Nephron progenitor cell (in vitro differentiated cells): ENCODE data around the gene SLC6A19.
A peak's percentile ranks its signal among the peaks of the same experiment; 100 is the strongest.

Source experiments
- DNase-seq: peaks from one replicate; pipeline ENCODE4 v3.0.0; 2021
- H3K27ac Mint-ChIP-seq: 2 replicates; pipeline ENCODE4 v1.8.0; 2021; ENCODE audit warnings: mild to moderate bottlenecking, moderate library complexity, mixed read lengths
- H3K27me3 Mint-ChIP-seq: 2 replicates; pipeline ENCODE4 v1.8.0; 2021; ENCODE audit warnings: mild to moderate bottlenecking, low read depth, mixed read lengths; ENCODE audit not compliant: poor library complexity
- H3K36me3 Mint-ChIP-seq: 2 replicates; pipeline ENCODE4 v1.8.0; 2021; ENCODE audit warnings: low read depth, mixed read lengths
- H3K4me1 Mint-ChIP-seq: 2 replicates; pipeline ENCODE4 v1.8.0; 2021; ENCODE audit warnings: mixed read lengths
- H3K4me3 Mint-ChIP-seq: 2 replicates; pipeline ENCODE4 v1.8.0; 2021; ENCODE audit warnings: mild to moderate bottlenecking, moderate library complexity, mixed read lengths
- H3K9me3 Mint-ChIP-seq: 2 replicates; pipeline ENCODE4 v1.8.0; 2021; ENCODE audit warnings: mild to moderate bottlenecking, moderate library complexity, mixed read lengths
- TF ChIP-seq, protein P1 (sequence below): fragments of 200-600 bp; sonication (generic); IDR thresholded peaks from 2 replicates; pipeline ENCODE4 v1.5.0; 2021; ENCODE audit warnings: antibody characterized with exemption

The SLC6A19 gene

DNA sequence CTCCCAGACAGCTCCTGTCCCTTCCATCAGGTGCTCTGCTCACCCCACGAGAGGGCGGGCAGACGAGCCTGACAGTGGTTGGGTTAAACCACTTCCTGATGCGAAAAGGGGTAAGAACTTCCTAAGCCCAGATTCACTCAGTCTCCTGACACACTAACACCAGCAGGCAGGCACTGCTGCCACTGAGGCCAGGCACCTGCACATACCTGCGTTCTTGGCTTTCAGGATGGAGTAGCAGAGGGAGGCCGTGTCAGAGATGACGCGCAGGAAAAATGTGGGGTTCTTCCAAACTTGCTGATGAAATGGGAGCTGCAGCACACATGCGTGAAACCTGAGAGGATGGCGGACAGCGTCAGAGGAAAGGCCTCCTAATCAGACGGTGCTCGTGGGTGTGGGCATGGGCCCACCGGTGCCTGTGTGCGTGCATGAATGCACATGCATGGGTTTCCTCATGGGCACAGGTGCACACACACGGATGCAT lies 53.7 kb downstream of the SLC6A19 start:
- Mint-ChIP-seq H3K27ac (no peak overlapping the region), H3K36me3 (no peaks in the 10 kb centered on the region), H3K4me1 (peaks cover 28% of the 10 kb centered on the region), H3K27me3 (peaks cover 9% of the 10 kb centered on the region), H3K4me3 (no peak overlapping the region), H3K9me3 (no peaks in the 10 kb centered on the region)
- DNase-seq, result no peak
- TF ChIP-seq, protein P1, sequence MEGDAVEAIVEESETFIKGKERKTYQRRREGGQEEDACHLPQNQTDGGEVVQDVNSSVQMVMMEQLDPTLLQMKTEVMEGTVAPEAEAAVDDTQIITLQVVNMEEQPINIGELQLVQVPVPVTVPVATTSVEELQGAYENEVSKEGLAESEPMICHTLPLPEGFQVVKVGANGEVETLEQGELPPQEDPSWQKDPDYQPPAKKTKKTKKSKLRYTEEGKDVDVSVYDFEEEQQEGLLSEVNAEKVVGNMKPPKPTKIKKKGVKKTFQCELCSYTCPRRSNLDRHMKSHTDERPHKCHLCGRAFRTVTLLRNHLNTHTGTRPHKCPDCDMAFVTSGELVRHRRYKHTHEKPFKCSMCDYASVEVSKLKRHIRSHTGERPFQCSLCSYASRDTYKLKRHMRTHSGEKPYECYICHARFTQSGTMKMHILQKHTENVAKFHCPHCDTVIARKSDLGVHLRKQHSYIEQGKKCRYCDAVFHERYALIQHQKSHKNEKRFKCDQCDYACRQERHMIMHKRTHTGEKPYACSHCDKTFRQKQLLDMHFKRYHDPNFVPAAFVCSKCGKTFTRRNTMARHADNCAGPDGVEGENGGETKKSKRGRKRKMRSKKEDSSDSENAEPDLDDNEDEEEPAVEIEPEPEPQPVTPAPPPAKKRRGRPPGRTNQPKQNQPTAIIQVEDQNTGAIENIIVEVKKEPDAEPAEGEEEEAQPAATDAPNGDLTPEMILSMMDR, result no peak

DNA sequence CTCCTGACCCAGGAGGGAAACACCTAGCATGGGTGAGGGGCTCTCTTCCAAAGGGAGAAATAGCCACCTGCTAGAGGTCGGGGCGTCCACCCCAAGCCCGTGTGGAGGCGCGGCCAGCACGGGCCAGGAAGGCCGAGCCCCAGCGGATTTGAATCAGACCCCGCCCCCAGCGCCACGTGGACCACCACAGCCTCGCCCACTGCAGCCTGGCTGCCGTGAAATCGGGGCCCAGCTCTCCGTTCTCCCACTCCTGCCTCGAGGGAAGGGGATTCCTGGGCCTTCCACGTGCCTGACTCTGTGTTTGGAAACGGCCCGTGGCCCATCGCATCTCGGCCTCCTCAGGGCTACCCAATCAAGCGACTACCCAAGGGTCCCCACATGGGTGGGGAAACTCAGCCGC lies 55.4 kb downstream of the SLC6A19 start:
- TF ChIP-seq, protein P1, result no peak
- no peaks in the 10 kb centered on the region for H3K9me3 Mint-ChIP-seq
- peaks cover 24% of the 10 kb centered on the region for H3K4me1 Mint-ChIP-seq
- H3K36me3 Mint-ChIP-seq, result no peaks in the 10 kb centered on the region
- DNase-seq, result no peak
- no peak overlapping the region for H3K4me3 Mint-ChIP-seq
- no peak overlapping the region for H3K27ac Mint-ChIP-seq
- peaks cover 11% of the 10 kb centered on the region for H3K27me3 Mint-ChIP-seq

DNA sequence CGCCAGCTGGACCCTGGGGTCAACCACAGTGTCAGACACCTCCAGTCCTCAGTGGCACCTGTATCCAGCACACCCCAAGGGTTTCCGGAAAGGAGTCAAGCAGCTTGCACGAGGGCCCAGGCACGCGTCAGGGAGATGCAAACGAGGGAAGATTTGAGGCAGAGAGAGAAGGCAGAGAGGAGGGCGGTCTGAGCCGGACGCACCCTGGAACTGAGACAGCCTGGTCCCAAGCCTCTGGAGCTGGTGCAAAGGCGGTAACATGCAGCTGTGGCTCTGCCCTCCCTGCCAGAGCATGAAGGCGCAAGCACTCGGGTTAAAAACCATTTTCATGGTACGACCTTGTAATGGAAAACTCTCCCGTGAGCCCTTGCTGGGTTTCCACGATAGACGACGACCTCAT lies 56.0 kb downstream of the SLC6A19 start:
- Mint-ChIP-seq H3K36me3 (no peaks in the 10 kb centered on the region), H3K4me3 (no peak overlapping the region), H3K9me3 (no peaks in the 10 kb centered on the region), H3K27me3 (peaks cover 8% of the 10 kb centered on the region), H3K4me1 (peaks cover 18% of the 10 kb centered on the region), H3K27ac (peak overlapping the region; percentile 86)
- TF ChIP-seq, protein P1, result no peak
- no peak for DNase-seq

DNA sequence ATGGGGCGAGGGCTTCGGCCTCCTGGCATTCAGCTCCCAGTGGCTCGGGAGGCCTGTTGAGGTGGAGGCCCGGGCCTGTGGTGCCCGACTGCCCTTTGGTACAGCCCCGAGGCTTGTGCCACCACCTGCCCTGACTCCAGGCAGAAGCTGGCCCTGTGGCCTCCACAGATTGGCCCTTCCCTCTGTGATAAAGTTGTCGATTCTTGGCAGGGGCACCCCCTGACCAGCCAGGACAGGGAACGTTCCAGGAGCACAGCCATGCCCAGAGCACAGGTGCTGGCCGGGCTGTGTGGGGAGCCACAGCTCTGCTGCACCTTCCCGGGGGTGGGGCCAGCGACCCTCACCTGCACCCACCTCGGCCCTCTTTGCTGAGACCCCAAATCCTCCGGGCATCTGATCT lies 56.4 kb downstream of the SLC6A19 start:
- H3K27ac Mint-ChIP-seq, result no peak overlapping the region
- H3K4me1 Mint-ChIP-seq, result peaks cover 17% of the 10 kb centered on the region
- H3K36me3 Mint-ChIP-seq, result no peaks in the 10 kb centered on the region
- no peak for DNase-seq
- TF ChIP-seq, protein P1, result no peak
- H3K9me3 Mint-ChIP-seq, result no peaks in the 10 kb centered on the region
- no peak overlapping the region for H3K4me3 Mint-ChIP-seq
- H3K27me3 Mint-ChIP-seq, result peaks cover 11% of the 10 kb centered on the region

DNA sequence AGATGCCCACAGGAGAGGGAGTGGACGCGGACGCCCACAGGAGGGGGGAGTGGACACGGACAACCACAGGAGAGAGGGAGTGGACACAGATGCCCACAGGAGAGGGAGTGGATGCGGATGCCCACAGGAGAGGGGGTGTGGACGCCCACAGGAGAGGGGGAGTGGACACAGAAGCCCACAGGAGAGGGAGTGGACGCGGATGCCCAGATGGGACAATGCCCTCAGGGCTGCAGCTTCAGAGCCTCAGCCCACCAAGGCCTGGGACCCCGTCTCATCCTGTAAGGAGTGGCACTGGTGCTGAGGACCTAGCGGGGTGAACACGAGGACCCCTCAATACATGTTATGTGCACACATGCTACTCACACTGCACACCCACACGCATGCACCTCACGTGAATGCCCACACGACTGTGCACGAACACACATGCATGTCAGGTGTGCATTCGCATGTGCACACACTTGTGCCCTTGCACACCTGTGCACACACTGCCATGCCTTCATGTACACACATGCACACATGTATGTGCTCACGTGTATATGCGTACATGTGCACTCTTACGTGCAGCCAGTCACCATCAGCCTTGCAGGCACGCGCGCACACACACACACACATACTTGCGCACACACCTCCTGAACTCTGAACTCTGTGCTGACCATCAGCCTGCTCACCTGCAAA lies 58.5 kb downstream of the SLC6A19 start:
- H3K9me3 Mint-ChIP-seq, result no peaks in the 10 kb centered on the region
- no peak overlapping the region for H3K4me3 Mint-ChIP-seq
- TF ChIP-seq, protein P1, result no peak
- H3K27ac Mint-ChIP-seq, result no peak overlapping the region
- H3K4me1 Mint-ChIP-seq, result peaks cover 11% of the 10 kb centered on the region
- H3K36me3 Mint-ChIP-seq, result no peaks in the 10 kb centered on the region
- H3K27me3 Mint-ChIP-seq, result peaks cover 11% of the 10 kb centered on the region
- no peak for DNase-seq

DNA sequence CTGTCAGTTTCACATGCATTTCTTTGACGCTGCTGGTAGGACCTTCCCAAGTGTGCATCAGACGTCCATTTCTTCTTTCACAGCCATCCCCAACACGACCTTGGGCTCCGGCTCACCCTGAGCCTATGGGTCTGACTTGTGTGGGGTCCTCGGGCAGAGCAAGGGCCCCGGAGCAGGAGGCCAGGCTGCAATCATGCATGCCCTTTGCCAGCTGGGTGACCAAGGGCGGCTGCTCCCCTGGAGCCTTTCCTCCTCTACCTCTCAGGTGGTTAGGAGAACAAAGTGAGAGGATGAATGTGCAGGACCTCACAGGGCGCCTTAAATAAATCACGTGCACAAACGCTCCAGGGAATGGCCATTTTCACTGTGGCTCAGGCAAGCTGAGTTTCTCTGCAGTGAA lies 60.2 kb downstream of the SLC6A19 start:
- TF ChIP-seq, protein P1, result no peak
- no peaks in the 10 kb centered on the region for H3K36me3 Mint-ChIP-seq
- no peaks in the 10 kb centered on the region for H3K9me3 Mint-ChIP-seq
- no peaks in the 10 kb centered on the region for H3K4me1 Mint-ChIP-seq
- no peak overlapping the region for H3K4me3 Mint-ChIP-seq
- DNase-seq, result no peak
- peaks cover 6% of the 10 kb centered on the region for H3K27me3 Mint-ChIP-seq
- no peak overlapping the region for H3K27ac Mint-ChIP-seq
